GM08714 (cell line): ENCODE results near the gene R3HDM4.

Experiments
- H3K4me3 ChIP-seq: fragments of 200-500 bp; sonication (Bioruptor generic); 2 replicates; pipeline ENCODE4 v1.5.1; 2014; ENCODE audit warnings: mild to moderate bottlenecking, low read length, inconsistent platforms
- ZNF274 ChIP-seq: IDR thresholded peaks from 2 replicates; pipeline ENCODE4 v1.6.1; 2012; ENCODE audit warnings: mild to moderate bottlenecking, low read depth, low read length

R3HDM4 gene

DNA sequence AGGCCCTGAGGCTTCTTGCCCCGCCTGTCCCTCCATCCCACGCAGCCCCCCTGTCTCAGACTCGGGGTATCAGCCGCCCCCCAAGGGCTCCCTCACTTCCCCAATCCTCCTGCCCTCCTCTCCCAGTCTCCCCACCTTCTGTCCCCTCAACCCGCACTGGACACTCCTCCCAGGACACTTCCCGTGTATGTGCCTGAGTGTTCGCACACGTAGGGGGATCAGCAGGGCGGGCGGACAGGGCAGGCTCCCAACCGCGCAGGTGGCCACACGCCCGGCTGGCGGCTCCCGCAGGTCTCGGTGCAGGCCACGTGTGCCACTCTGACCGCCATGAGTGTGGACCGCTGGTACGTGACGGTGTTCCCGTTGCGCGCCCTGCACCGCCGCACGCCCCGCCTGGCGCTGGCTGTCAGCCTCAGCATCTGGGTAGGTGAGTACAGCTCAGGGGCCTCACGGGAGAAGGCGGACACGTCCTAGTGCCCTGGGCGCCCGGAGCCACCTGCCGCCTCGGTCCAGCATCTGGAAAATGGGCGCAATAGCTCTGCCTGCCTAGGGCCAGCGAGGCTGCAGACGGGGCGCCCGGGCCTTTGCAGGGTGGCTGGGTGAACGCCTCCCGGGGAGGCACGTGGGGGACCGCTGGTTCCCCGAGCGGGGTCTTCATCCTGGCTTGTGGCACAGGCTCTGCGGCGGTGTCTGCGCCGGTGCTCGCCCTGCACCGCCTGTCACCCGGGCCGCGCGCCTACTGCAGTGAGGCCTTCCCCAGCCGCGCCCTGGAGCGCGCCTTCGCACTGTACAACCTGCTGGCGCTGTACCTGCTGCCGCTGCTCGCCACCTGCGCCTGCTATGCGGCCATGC, 6.4 kb upstream of the R3HDM4 start:
- no peak for TF ChIP-seq ZNF274
- H3K4me3 ChIP-seq: no peak overlapping the region; the same call in 1 of the 2 replicates

DNA sequence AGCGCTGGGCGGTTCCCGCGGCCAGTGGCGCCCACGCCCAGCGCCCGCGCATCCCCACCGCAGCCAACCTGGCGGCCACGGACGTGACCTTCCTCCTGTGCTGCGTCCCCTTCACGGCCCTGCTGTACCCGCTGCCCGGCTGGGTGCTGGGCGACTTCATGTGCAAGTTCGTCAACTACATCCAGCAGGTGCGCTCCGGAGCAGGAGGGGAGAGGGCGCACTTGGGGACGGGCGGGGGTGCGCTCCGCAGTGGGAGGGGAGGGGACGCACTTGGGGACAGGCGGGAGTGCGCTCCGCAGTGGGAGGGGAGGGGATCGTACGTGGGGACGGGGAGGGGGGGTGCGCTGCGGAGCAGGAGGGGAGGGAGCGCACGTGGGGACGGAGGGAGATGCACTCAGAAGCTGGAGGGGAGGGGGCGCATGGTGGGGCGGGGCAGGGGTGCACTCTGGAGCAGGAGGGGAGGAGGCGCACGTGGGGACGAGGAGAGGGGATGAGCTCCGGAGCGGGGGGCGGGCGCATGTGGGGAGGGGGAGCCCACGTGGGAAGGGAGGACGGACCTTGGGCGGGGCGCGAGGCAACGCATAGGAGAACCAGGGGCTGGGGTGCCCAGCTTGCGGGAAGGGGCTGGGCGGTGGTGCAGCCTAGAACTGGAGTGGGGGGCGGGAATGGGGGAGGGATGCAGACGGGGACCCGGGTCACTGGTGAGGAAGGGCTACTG, 5.6 kb upstream of the R3HDM4 start:
- no peak overlapping the region for H3K4me3 ChIP-seq
- no peak for TF ChIP-seq ZNF274

DNA sequence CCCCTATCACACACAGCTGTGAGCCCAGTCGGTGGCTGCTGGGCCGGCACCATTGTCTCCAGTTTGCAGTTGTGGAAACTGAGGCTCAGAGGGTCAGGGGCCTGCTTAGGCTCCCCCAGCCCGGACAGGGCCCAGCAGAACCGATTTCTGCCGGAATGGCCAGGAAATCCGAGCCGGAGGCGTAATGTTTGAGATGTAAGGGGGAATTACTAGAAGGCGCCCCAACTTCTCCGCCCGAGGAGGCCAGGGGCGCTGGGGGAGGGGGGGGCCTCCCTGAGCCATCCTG, 5.1 kb upstream of the R3HDM4 start:
- no peak for TF ChIP-seq ZNF274
- no peak overlapping the region for H3K4me3 ChIP-seq

DNA sequence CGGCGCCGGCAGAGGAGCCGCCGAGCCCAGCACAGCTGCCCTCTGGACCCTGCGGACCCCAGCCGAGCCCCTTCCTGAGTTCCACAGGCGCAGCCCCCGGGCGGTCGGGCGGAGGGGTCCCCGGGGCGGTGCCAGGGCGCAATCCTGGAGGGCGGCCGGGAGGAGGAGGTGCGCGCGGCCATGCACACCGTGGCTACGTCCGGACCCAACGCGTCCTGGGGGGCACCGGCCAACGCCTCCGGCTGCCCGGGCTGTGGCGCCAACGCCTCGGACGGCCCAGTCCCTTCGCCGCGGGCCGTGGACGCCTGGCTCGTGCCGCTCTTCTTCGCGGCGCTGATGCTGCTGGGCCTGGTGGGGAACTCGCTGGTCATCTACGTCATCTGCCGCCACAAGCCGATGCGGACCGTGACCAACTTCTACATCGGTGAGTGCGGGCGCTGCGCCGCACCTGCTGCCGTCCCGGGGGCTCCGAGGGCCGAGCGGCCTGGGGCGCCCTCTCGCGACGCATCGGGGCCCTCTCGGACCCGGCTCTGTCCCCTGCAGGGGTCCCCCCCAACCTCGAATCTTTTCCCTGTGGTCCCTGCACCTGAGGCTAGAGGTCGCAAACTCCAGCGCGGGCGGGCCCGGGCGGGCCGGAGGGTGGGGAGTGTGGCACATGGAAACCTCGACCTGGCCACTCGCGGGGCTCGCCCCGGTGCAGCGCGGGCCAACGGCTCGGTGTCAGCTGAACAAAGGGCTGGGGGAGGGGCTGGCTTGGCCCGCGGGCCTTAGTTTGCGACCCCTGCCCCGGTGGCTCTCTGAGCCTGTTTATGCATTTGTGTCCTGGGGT, 4.5 kb upstream of the R3HDM4 start, which contains the start of gene KISS1R:
Gene KISS1R, plus strand, starts transcription at position 11 of the 829 bp plus-strand sequence. Its CDS starts 170 bp downstream, at position 181.
- no peak for TF ChIP-seq ZNF274

DNA sequence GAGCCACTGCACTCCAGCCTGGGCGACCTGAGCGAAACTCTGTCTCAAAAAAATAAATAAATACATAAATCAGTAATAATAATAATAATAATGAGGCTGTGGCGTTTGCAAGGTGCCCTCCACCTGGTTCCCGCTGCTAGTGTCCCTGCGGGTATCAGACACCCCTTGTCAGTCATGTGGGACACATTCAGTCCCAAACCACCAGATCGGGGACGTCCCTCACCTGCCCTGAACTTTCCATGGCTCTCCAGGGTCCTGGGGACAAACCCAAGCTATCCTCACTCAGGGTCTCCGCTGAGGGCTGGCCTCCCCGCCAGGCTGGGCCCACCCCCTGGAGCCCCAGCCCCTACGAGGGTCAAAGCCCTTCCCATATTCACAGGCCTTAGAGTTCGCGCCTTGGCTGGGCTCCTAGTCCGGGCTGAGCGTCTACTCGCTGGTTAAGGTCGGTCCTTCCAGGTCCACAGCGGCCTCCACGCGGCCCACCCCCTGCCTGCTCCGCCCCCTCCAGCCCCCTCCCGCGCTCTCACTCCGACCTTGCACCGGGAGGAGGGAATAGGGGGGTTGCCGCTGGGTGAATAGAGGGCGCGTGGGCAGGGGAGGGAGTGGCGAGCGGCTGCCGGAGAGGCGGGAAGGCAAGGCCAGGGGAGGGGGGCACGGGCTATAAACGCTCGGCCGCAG, 3.8 kb upstream of the R3HDM4 start:
- no peak for TF ChIP-seq ZNF274
- H3K4me3 ChIP-seq: no peak overlapping the region; the same call in 1 of the 2 replicates

More for the DNA sequence above, 4.5 kb upstream of the R3HDM4 start, which contains the start of gene KISS1R:
- H3K4me3 ChIP-seq: no peak within 1 kb of the TSS; the same call in 1 of the 2 replicates

DNA sequence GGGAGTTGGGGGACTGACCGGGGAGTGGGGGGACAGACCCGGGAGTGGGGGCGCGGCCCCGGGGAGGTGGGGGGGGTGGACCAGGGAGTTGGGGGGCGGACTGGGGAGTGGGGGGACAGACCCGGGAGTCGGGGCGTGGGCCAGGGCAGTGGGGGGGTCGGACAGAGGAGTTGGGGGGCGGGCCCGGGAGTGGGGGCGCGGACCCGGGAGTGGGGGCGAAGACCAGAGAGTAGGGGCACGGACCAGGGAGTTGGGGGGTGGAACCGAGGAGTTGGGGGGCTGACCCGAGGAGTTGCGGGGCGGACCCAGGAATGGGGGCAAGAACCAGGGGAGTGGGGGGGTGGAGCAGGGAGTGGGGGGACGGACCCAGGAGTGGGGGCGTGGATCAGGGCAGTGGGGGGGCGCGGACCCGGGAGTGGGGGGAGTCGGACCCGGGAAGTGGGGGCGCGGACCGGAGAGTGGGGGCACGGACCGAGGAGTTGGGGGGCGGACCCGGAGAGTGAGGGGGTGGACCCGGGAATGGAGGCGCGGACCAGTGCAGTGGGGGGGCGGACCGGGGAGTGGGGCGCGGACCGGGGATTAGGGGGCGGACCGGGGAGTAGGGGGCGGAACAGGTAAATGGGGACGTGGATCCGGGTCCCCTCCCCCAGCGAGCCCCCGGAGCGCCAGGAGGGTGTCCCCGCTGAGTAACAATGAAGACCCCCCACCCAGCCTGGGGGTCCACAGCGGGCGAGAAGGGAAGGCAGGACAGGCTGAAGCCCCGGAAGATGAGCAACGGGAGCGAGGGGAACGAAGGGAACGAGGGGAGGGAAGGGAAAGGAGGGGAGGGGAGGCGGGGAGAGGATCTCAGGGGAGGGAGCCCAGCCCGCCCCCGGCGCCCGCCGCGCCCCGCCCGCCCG, 589 bp downstream of the R3HDM4 start:
- peak overlapping the region; percentile 90 for H3K4me3 ChIP-seq
- TF ChIP-seq ZNF274: no peak

DNA sequence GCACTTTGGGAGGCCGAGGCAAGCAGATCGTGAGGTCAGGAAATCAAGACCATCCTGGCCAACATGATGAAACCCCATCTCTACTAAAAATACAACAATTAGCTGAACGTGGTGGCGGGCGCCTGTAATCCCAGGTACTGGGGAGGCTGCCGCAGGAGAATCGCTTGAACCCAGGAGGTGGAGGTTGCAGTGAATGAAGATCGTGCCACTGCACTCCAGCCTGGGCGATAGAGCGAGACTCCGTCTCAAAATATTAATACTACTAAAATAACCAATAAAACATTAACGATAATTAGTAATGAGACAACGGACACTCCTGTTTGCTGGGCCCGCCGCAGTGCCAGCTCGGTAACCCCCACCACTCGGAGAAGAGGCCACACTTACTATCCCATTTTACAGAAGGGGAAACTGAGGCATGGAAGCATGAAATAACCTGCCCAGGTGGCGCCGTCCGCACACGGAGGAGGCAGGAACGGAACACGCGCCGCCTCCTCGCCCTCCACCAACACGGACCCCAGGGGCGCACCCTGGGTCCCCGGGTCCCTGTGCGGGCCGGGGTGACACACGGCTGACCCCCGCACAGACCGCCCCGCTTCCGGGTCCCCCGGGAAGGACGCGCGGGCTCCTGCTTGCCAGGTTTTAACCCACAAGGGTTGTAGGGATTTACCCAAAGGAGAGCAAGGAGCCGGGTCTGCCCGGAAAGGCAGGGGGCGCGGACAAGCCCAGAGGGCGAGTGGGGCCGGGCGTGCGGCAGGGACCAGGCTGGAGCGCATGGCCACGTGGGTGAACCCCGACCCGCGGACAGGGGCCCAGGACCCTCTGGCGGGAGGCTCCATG, 1.6 kb downstream of the R3HDM4 start:
- H3K4me3 ChIP-seq: no peak overlapping the region
- TF ChIP-seq ZNF274: no peak

DNA sequence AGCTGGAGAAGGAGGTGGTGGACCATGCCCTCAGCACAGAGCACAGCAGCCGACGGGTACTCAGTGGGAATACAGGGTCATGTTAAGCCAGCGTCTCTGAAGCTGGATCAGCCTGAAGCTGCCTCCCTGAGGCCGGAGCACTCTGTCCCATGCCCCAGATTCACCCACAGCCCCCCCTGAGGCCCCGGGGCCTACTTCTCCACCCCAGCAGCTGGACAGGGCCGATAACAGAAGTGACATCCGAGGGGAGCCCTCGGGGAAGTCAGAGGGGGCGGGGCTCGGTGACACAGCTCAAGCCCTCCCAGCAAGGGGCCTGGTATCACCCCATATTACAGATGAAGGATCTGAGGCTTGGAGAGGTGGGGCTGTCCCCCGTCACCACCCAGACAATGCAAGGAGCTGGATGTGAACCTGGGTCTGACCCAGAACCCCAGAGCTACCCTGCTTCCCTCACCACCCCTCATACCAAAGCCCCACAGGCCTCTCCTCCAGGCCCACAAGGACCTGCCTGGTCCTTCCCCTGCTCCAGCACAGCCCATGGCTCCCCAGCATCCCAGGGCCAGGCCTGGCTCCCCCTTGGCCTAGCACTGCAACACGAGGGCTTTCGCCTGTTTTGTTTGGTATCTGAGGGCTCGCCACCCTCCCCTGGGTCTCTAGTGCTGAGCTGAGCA, 5.7 kb downstream of the R3HDM4 start:
- no peak overlapping the region for H3K4me3 ChIP-seq
- no peak for TF ChIP-seq ZNF274

DNA sequence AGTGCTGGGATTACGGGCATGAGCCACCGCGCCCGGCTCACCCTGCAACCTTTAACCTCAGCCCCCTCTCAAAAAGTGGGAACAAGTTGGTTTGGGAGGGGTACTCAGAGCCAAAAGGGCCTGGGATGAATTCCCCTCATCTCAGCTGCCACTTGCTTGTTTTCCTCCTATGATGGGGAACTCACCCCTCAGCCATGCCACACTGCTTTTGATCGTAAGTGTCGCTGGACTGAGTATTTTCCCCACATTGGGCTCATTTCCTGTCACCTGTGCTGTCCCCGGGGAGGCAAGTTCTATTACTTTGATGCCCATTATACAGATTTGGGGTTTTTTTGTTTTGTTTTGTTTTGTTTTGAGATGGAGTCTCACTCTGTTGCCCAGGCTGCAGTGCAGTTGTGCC, 6.5 kb downstream of the R3HDM4 start:
- no peak overlapping the region for H3K4me3 ChIP-seq
- TF ChIP-seq ZNF274: no peak

DNA sequence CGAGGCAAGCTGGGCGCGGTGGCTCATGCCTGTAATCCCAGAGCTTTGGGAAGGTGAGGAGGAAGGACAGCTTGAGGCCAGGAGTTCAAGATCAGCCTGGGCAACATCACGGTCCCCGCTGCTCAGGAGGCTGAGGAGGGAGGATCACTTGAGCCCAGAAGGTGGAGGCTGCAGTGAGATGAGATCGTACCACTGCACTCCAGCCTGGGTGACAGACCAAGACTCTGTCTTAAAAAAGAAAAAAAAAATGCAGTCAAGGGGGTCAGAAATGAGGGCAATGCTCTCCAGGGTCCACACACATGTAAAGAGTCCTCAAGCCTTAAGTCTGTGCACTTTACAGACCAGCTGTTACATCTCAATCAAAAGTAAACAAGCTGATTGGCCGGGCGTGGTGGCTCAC, 8.5 kb downstream of the R3HDM4 start:
- H3K4me3 ChIP-seq: no peak overlapping the region
- no peak for TF ChIP-seq ZNF274

DNA sequence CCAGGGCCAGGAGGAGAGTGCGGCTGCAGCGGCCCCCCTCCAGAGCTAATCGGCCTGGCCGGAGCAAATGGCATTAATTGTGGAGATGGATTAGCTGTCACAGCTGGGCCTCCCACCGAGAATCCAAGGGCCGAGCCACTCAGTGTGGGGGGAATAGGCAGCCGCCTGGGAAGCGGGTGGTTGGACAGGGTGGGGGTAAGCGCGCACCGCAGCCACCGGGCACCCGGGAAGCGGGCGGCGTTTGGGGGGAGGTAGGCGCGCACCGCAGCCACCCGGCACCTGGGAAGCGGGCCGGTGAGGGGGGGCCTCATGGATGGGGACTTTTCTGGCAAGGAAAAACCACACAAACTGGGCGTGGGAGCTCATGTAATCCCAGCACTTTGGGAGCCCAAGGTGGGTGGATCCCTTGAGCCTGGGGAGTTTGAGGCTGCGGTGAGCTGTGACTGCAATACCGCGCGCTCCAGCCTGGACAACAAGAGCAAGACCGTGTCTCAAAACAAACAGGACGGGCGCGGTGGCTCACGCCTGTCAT, 9.7 kb downstream of the R3HDM4 start:
- no peak for TF ChIP-seq ZNF274
- no peak overlapping the region for H3K4me3 ChIP-seq
